ENCODE data around the gene S100A5.
"Not testable (repeated sequence)": the region's sequence is repeated elsewhere in the genome, so short reads cannot be mapped to it uniquely, and the experiment has no call there.

Gene S100A5

GRCh38 chr1:153533689-153534201 is 7.0 kb downstream of the S100A5 start:
- ATAC-seq (no peak), DNase-seq (no peak)

- ATAC-seq (peak; percentile 22), DNase-seq (peak; percentile 88)
These were observed 7.8 kb downstream of the S100A5 start for GRCh38 chr1:153532769-153533599.

- DNase-seq (peak; percentile 50), ATAC-seq (peak; percentile 67)
These were observed 8.6 kb downstream of the S100A5 start for GRCh38 chr1:153532181-153532580.

GRCh38 chr1:153531638-153532037 is 9.1 kb downstream of the S100A5 start:
- DNase-seq (no peak), ATAC-seq (no peak)

- DNase-seq = no peak
- no peak for ATAC-seq
These were observed 13.1 kb downstream of the S100A5 start for GRCh38 chr1:153527683-153528040.

GRCh38 chr1:153527023-153527682 is 13.6 kb downstream of the S100A5 start:
- DNase-seq = no peak
- ATAC-seq = no peak

GRCh38 chr1:153526132-153526543 is 14.6 kb downstream of the S100A5 start:
- ATAC-seq (no peak), DNase-seq (no peak)

- DNase-seq (no peak), ATAC-seq (no peak)
These were observed 15.5 kb downstream of the S100A5 start for GRCh38 chr1:153525088-153525728.

- not testable (repeated sequence) for ATAC-seq, DNase-seq
These were observed 18.2 kb downstream of the S100A5 start for GRCh38 chr1:153522353-153523048.

GRCh38 chr1:153521808-153522207 is 18.9 kb downstream of the S100A5 start:
- DNase-seq, ATAC-seq: not testable (repeated sequence)

- ATAC-seq (no peak), DNase-seq (no peak)
These were observed 19.8 kb downstream of the S100A5 start for GRCh38 chr1:153520818-153521476.

GRCh38 chr1:153520137-153520691 is 20.5 kb downstream of the S100A5 start:
- ATAC-seq = not testable (repeated sequence)

GRCh38 chr1:153519242-153519641 is 21.5 kb downstream of the S100A5 start:
- DNase-seq = no peak
- no peak for ATAC-seq

More at GRCh38 chr1:153520137-153520691, 20.5 kb downstream of the S100A5 start:
- DNase-seq = not testable (repeated sequence)

GRCh38 chr1:153515504-153516394 is 25.0 kb downstream of the S100A5 start:
- ATAC-seq = no peak
- DNase-seq = no peak

GRCh38 chr1:153513666-153514065 is 27.1 kb downstream of the S100A5 start:
- ATAC-seq = no peak
- no peak for DNase-seq

- DNase-seq (no peak), ATAC-seq (no peak)
These were observed 27.7 kb downstream of the S100A5 start for GRCh38 chr1:153513023-153513422.

- peak; percentile 90 for ATAC-seq
- peak; percentile 91 for DNase-seq
These were observed 29.7 kb downstream of the S100A5 start for GRCh38 chr1:153510984-153511410.

- ATAC-seq (peak; percentile 44), DNase-seq (peak; percentile 81)
These were observed 30.9 kb downstream of the S100A5 start for GRCh38 chr1:153509729-153510354.

- no peak for ATAC-seq
These were observed 31.7 kb downstream of the S100A5 start for GRCh38 chr1:153509036-153509435.

More at GRCh38 chr1:153509036-153509435, 31.7 kb downstream of the S100A5 start:
- DNase-seq = no peak
